ENCODE measurements around the gene ARAF. TPM values are rescaled to one million over a fixed set of nuclear protein-coding genes. Genes with fewer than 3 reads are reported as not detected.
"Not testable (repeated sequence)": the region's sequence is repeated elsewhere in the genome, so short reads cannot be mapped to it uniquely, and the experiment has no call there.

ARAF gene
- total RNA-seq, 1 donor from 2014 or later = 56.2 TPM

GRCh38 chrX:47590984-47591383 is 30.0 kb downstream of the ARAF start:
- DNase-seq (ENCODE audit: extremely low spot score, unreplicated experiment) = no peak
- no peaks in the 10 kb centered on the region for H3K36me3 Mint-ChIP-seq
- H3K9me3 Mint-ChIP-seq = peaks cover under 1% of the 10 kb centered on the region

GRCh38 chrX:47593522-47593921 is 32.5 kb downstream of the ARAF start:
- Mint-ChIP-seq H3K4me3 (no peak overlapping the region), H3K27ac (no peak overlapping the region), H3K4me1 (ENCODE audit: unreplicated experiment) (no peaks in the 10 kb centered on the region), H3K27me3 (no peaks in the 10 kb centered on the region), H3K9me3 (peaks cover 11% of the 10 kb centered on the region), H3K36me3 (no peaks in the 10 kb centered on the region)
- no peak for DNase-seq (ENCODE audit: extremely low spot score, unreplicated experiment)
- no peak for TF ChIP-seq CTCF (conservative IDR thresholded peaks at IDR 0.05)

More at GRCh38 chrX:47590984-47591383, 30.0 kb downstream of the ARAF start:
- H3K4me1 Mint-ChIP-seq (ENCODE audit: unreplicated experiment) = no peaks in the 10 kb centered on the region
- H3K27ac Mint-ChIP-seq = no peak overlapping the region
- no peak for TF ChIP-seq CTCF (conservative IDR thresholded peaks at IDR 0.05)
- no peak overlapping the region for H3K4me3 Mint-ChIP-seq
- H3K27me3 Mint-ChIP-seq = no peaks in the 10 kb centered on the region

- H3K36me3 Mint-ChIP-seq = no peaks in the 10 kb centered on the region
- no peaks in the 10 kb centered on the region for H3K27me3 Mint-ChIP-seq
- DNase-seq (ENCODE audit: extremely low spot score, unreplicated experiment) = no peak
- H3K27ac Mint-ChIP-seq = no peak overlapping the region
- H3K4me1 Mint-ChIP-seq (ENCODE audit: unreplicated experiment) = no peaks in the 10 kb centered on the region
- no peak for TF ChIP-seq CTCF (conservative IDR thresholded peaks at IDR 0.05)
- no peak overlapping the region for H3K4me3 Mint-ChIP-seq
- peaks cover 11% of the 10 kb centered on the region for H3K9me3 Mint-ChIP-seq
Measured at GRCh38 chrX:47595716-47596251, 34.8 kb downstream of the ARAF start.

- Mint-ChIP-seq H3K36me3 (no peaks in the 10 kb centered on the region), H3K4me1 (ENCODE audit: unreplicated experiment) (no peaks in the 10 kb centered on the region), H3K4me3 (no peak overlapping the region), H3K27me3 (no peaks in the 10 kb centered on the region), H3K27ac (no peak overlapping the region), H3K9me3 (peaks cover 11% of the 10 kb centered on the region)
- no peak for DNase-seq (ENCODE audit: extremely low spot score, unreplicated experiment)
- TF ChIP-seq CTCF (conservative IDR thresholded peaks at IDR 0.05) = no peak
Measured at GRCh38 chrX:47596256-47596655, 35.3 kb downstream of the ARAF start.

- no peaks in the 10 kb centered on the region for H3K4me1 Mint-ChIP-seq (ENCODE audit: unreplicated experiment)
- no peak for TF ChIP-seq CTCF (conservative IDR thresholded peaks at IDR 0.05)
- H3K4me3 Mint-ChIP-seq = no peak overlapping the region
- H3K27me3 Mint-ChIP-seq = no peaks in the 10 kb centered on the region
- no peak for DNase-seq (ENCODE audit: extremely low spot score, unreplicated experiment)
- H3K27ac Mint-ChIP-seq = no peak overlapping the region
- peaks cover 11% of the 10 kb centered on the region for H3K9me3 Mint-ChIP-seq
- H3K36me3 Mint-ChIP-seq = no peaks in the 10 kb centered on the region
Measured at GRCh38 chrX:47597222-47597621, 36.2 kb downstream of the ARAF start.

GRCh38 chrX:47603125-47603524 is 42.1 kb downstream of the ARAF start:
- not testable (repeated sequence) for H3K27ac Mint-ChIP-seq; H3K4me3 Mint-ChIP-seq; H3K9me3 Mint-ChIP-seq; H3K4me1 Mint-ChIP-seq (ENCODE audit: unreplicated experiment); DNase-seq (ENCODE audit: extremely low spot score, unreplicated experiment); H3K27me3 Mint-ChIP-seq; H3K36me3 Mint-ChIP-seq

Data from type B pancreatic cell (in vitro differentiated cells).